Ecto neural progenitor cell (in vitro differentiated cells): Measurements from ENCODE around the gene HS3ST4.

Source experiments
- DNase-seq: peaks from one replicate; pipeline ENCODE4 v3.0.0-alpha.2; 2018; ENCODE audit warnings: low spot score

HS3ST4 gene

DNA sequence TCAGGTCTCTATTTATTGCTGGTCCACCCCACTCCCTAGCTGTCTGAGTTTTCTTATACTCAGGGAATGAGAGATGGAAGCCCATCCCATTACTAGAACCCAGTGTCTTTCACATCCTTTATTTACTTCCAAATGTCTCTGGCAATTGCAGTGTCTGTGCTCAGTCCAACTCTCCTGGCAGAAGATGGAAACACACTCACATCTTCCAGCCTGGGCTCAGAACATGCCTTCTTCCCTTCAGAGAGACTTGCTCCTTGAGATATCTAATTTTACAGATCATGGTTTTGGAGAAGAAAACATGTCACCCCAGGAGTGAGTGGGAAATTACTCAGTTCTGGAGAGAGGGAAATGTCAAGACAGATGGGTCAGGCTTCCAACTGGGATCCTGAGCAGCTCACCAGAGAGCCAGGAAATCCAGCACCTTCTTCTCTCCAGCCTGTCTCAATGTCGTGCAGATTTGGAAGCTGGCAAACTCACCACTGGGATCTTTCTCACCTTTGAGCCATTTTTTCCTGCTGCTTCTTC is 494.4 kb downstream of the HS3ST4 start:
- DNase-seq: no peak
